ENCODE measurements around the gene RAB1B. TPM values are rescaled to one million over a fixed set of nuclear protein-coding genes. Genes with fewer than 3 reads are reported as not detected.
A peak's percentile ranks its signal among the peaks of the same experiment; 100 is the strongest.

The RAB1B gene
- total RNA-seq, 1 donor from 2014 or later = 150 TPM

- H3K27me3 Mint-ChIP-seq (ENCODE audit: unreplicated experiment) = no peaks in the 10 kb centered on the region
- DNase-seq (ENCODE audit: extremely low spot score, unreplicated experiment) = no peak
- H3K27ac Mint-ChIP-seq (ENCODE audit: unreplicated experiment) = no peak overlapping the region
- H3K4me3 Mint-ChIP-seq (ENCODE audit: unreplicated experiment) = no peak overlapping the region
- peaks cover 22% of the 10 kb centered on the region for H3K4me1 Mint-ChIP-seq (ENCODE audit: unreplicated experiment)
- peaks cover 25% of the 10 kb centered on the region for H3K36me3 Mint-ChIP-seq (ENCODE audit: unreplicated experiment)
- H3K9me3 Mint-ChIP-seq (ENCODE audit: unreplicated experiment) = no peaks in the 10 kb centered on the region
- TF ChIP-seq CTCF (IDR thresholded peaks at IDR 0.05) = no peak
Observed at GRCh38 chr11:66262696-66263095, 5.7 kb upstream of the RAB1B start.

- TF ChIP-seq CTCF (IDR thresholded peaks at IDR 0.05) = no peak
Observed at GRCh38 chr11:66263231-66263630, 5.2 kb upstream of the RAB1B start.

GRCh38 chr11:66263785-66264184, 4.7 kb upstream of the RAB1B start:
- no peak for DNase-seq (ENCODE audit: extremely low spot score, unreplicated experiment)
- H3K4me1 Mint-ChIP-seq (ENCODE audit: unreplicated experiment) = peaks cover 16% of the 10 kb centered on the region
- no peaks in the 10 kb centered on the region for H3K9me3 Mint-ChIP-seq (ENCODE audit: unreplicated experiment)
- H3K27me3 Mint-ChIP-seq (ENCODE audit: unreplicated experiment) = no peaks in the 10 kb centered on the region
- TF ChIP-seq CTCF (IDR thresholded peaks at IDR 0.05) = no peak
- H3K27ac Mint-ChIP-seq (ENCODE audit: unreplicated experiment) = no peak overlapping the region
- H3K36me3 Mint-ChIP-seq (ENCODE audit: unreplicated experiment) = peaks cover 25% of the 10 kb centered on the region
- no peak overlapping the region for H3K4me3 Mint-ChIP-seq (ENCODE audit: unreplicated experiment)

More at GRCh38 chr11:66263231-66263630, 5.2 kb upstream of the RAB1B start:
- Mint-ChIP-seq H3K4me1 (ENCODE audit: unreplicated experiment) (peaks cover 22% of the 10 kb centered on the region), H3K27ac (ENCODE audit: unreplicated experiment) (no peak overlapping the region), H3K27me3 (ENCODE audit: unreplicated experiment) (no peaks in the 10 kb centered on the region), H3K4me3 (ENCODE audit: unreplicated experiment) (no peak overlapping the region), H3K9me3 (ENCODE audit: unreplicated experiment) (no peaks in the 10 kb centered on the region), H3K36me3 (ENCODE audit: unreplicated experiment) (peaks cover 25% of the 10 kb centered on the region)
- DNase-seq (ENCODE audit: extremely low spot score, unreplicated experiment) = no peak

- no peak for DNase-seq (ENCODE audit: extremely low spot score, unreplicated experiment)
- H3K36me3 Mint-ChIP-seq (ENCODE audit: unreplicated experiment) = peaks cover 20% of the 10 kb centered on the region
- no peak overlapping the region for H3K4me3 Mint-ChIP-seq (ENCODE audit: unreplicated experiment)
- H3K4me1 Mint-ChIP-seq (ENCODE audit: unreplicated experiment) = peaks cover 13% of the 10 kb centered on the region
- no peak overlapping the region for H3K27ac Mint-ChIP-seq (ENCODE audit: unreplicated experiment)
- H3K27me3 Mint-ChIP-seq (ENCODE audit: unreplicated experiment) = no peaks in the 10 kb centered on the region
- H3K9me3 Mint-ChIP-seq (ENCODE audit: unreplicated experiment) = no peaks in the 10 kb centered on the region
- TF ChIP-seq CTCF (IDR thresholded peaks at IDR 0.05) = no peak
Observed at GRCh38 chr11:66264383-66264782, 4.1 kb upstream of the RAB1B start.

GRCh38 chr11:66264914-66265313, 3.5 kb upstream of the RAB1B start:
- peaks cover 16% of the 10 kb centered on the region for H3K36me3 Mint-ChIP-seq (ENCODE audit: unreplicated experiment)
- TF ChIP-seq CTCF (IDR thresholded peaks at IDR 0.05) = peak; percentile 33
- no peaks in the 10 kb centered on the region for H3K27me3 Mint-ChIP-seq (ENCODE audit: unreplicated experiment)
- H3K4me1 Mint-ChIP-seq (ENCODE audit: unreplicated experiment) = peaks cover 16% of the 10 kb centered on the region
- no peaks in the 10 kb centered on the region for H3K9me3 Mint-ChIP-seq (ENCODE audit: unreplicated experiment)
- DNase-seq (ENCODE audit: extremely low spot score, unreplicated experiment) = no peak
- H3K27ac Mint-ChIP-seq (ENCODE audit: unreplicated experiment) = no peak overlapping the region
- H3K4me3 Mint-ChIP-seq (ENCODE audit: unreplicated experiment) = no peak overlapping the region

Measured in osteocyte (in vitro differentiated cells).